H1 (cell line): ENCODE data around the gene PERCC1. TPM values are rescaled to one million over a fixed set of nuclear protein-coding genes. Genes with fewer than 3 reads are reported as not detected.

Source experiments
- CHD2 ChIP-seq: IDR thresholded peaks from 2 replicates; pipeline ENCODE4 v1.6.1; 2012; ENCODE audit warnings: low read length, improper control_type of control experiment
- E2F6 ChIP-seq: IDR thresholded peaks from 2 replicates; pipeline ENCODE4 v1.6.1; 2012; ENCODE audit warnings: inconsistent platforms
- GABPA ChIP-seq: IDR thresholded peaks from 2 replicates; pipeline ENCODE4 v1.6.1; 2011; ENCODE audit warnings: mild to moderate bottlenecking, low read length, moderate library complexity, borderline replicate concordance; ENCODE audit not compliant: insufficient read depth
- HDAC6 ChIP-seq: IDR thresholded peaks from one replicate; pipeline ENCODE4 v1.7.1; 2012; ENCODE audit warnings: low read depth, mild to moderate bottlenecking, inconsistent platforms, low read length, moderate library complexity
- NRF1 ChIP-seq: IDR thresholded peaks from 2 replicates; pipeline ENCODE4 v1.6.1; 2011; ENCODE audit warnings: mild to moderate bottlenecking, low read depth, low read length, improper control_type of control experiment
- TBP ChIP-seq: IDR thresholded peaks from 2 replicates; pipeline ENCODE4 v1.6.1; 2011; ENCODE audit warnings: low read depth, low read length, improper control_type of control experiment
- TCF12 ChIP-seq: IDR thresholded peaks from 2 replicates; pipeline ENCODE4 v1.6.1; 2011; ENCODE audit warnings: low read depth, mild to moderate bottlenecking, low read length
- YY1 ChIP-seq: IDR thresholded peaks from 2 replicates; pipeline ENCODE4 v1.6.1; 2011; ENCODE audit warnings: low read depth, mild to moderate bottlenecking, low read length
- polyA plus RNA-seq, 7 experiments: library from polyadenylated mRNA; depleted of rRNA in 3 of 7; stranded (reverse) in 5 of 7; unstranded in 2 of 7; fragments of >200 nt in 5 of 7; fragments of 200-250 nt in 2 of 7; gene quantifications; 1 replicate in 5 of 7; 2 replicates in 1 of 7; 4 replicates in 1 of 7; pipeline versions ENCODE4 v1.2.1 to v1.2.3, GENCODE V29; 2011 to 2013; ENCODE audit warnings: missing spikeins in 2 of 7, mixed read lengths in 2 of 7
- total RNA-seq: library from RNA; stranded (reverse); fragmentation: NEBNext Ultra II Directional; extraction: Animal tissue kit (Norgen Biotek cat#: 25700); gene quantifications from 2 replicates; pipeline ENCODE4 v1.2.1, GENCODE V29; 2021

PERCC1 gene
- total and polyA plus RNA-seq, 2 of the 8 experiments (the other 6 are each of a cell fraction or from before 2014, with no cell fraction given): not detected

DNA sequence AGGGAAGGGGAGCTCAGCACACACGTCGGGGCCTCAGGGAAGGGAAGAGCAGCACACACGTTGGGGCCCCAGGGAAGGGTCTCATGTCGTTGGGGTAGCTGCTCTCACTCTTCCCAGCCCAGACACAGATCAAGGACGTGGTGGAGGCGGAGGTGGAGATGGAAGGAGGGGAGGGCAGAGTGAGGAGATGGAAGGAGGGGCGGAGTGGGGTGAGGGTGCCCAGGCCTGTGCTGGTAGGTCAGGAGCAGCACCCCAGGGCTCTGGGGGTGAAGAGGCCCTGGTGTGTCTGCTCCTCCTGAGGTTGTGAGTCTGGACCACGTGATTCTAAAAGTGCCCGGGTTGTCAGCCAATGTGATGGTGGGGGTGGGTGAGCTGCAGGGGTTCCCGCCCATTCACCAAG lies 29.1 kb downstream of the PERCC1 start (continued):
- TF ChIP-seq GABPA (no peak), TBP (no peak), CHD2 (no peak), E2F6 (no peak), YY1 (no peak), HDAC6 (no peak), TCF12 (no peak), NRF1 (no peak)
